GM23338 (cell line): ENCODE results near the gene C6orf15. TPM values are rescaled to one million over a fixed set of nuclear protein-coding genes. Genes with fewer than 3 reads are reported as not detected.

Source experiments
- ATAC-seq: fragments of 200-7000 bp; cut with Tn5 transposase; 3 replicates; pipeline ENCODE4 v1.9.1; 2020
- DNase-seq: peaks from one replicate; pipeline ENCODE4 v3.0.0-alpha.2; 2015; ENCODE audit warnings: low spot score
- H2AFZ ChIP-seq: fragments of 200-600 bp; sonication (generic); 2 replicates; pipeline ENCODE4 v1.8.0; 2016; ENCODE audit warnings: antibody characterized with exemption, mild to moderate bottlenecking, moderate library complexity
- H3F3A ChIP-seq: fragments of 200-600 bp; sonication (generic); replicated peaks from 2 replicates; pipeline ENCODE4 v1.8.0; 2017; ENCODE audit warnings: antibody characterized with exemption, mixed run types, low read depth
- H3K27ac ChIP-seq: fragments of 200-600 bp; sonication (generic); 2 replicates; pipeline ENCODE4 v1.6.1; 2016; ENCODE audit warnings: low read depth
- H3K27me3 ChIP-seq: fragments of 200-600 bp; sonication (generic); 2 replicates; pipeline ENCODE4 v1.8.0; 2016; ENCODE audit warnings: mild to moderate bottlenecking, mixed run types, moderate library complexity; ENCODE audit not compliant: insufficient read depth
- H3K36me3 ChIP-seq: fragments of 200-600 bp; sonication (generic); 2 replicates; pipeline ENCODE4 v1.8.0; 2016; ENCODE audit warnings: mild to moderate bottlenecking; ENCODE audit not compliant: insufficient read depth
- H3K4me1 ChIP-seq: fragments of 200-600 bp; sonication (generic); 2 replicates; pipeline ENCODE4 v1.8.0; 2016; ENCODE audit warnings: mild to moderate bottlenecking, moderate library complexity; ENCODE audit not compliant: insufficient read depth
- H3K4me2 ChIP-seq: fragments of 200-600 bp; sonication (generic); 2 replicates; pipeline ENCODE4 v1.7.1; 2017; ENCODE audit warnings: mixed run types
- H3K4me3 ChIP-seq: fragments of 200-600 bp; sonication (generic); 2 replicates; pipeline ENCODE4 v1.6.1; 2016; ENCODE audit warnings: mixed run types
- H3K79me2 ChIP-seq: fragments of 200-600 bp; sonication (generic); replicated peaks from 2 replicates; pipeline ENCODE4 v1.8.0; 2017; ENCODE audit warnings: mild to moderate bottlenecking; ENCODE audit not compliant: insufficient read depth
- H3K9me2 ChIP-seq: fragments of 200-600 bp; sonication (generic); 2 replicates; pipeline ENCODE4 v1.8.0; 2017; ENCODE audit not compliant: insufficient read depth
- H4K20me1 ChIP-seq: fragments of 200-600 bp; sonication (generic); replicated peaks from 2 replicates; pipeline ENCODE4 v1.8.0; 2017; ENCODE audit warnings: mild to moderate bottlenecking; ENCODE audit not compliant: insufficient read depth
- H3K27ac Mint-ChIP-seq: 2 replicates; pipeline ENCODE4 v1.8.0; 2020; ENCODE audit warnings: inconsistent platforms, mild to moderate bottlenecking, moderate library complexity, mixed read lengths
- H3K27me3 Mint-ChIP-seq: 3 replicates; pipeline ENCODE4 v1.8.0; 2022; ENCODE audit warnings: low read depth, mild to moderate bottlenecking, moderate library complexity, mixed read lengths, inconsistent platforms; ENCODE audit not compliant: insufficient read depth, poor library complexity
- H3K36me3 Mint-ChIP-seq: 3 replicates; pipeline ENCODE4 v1.8.0; 2021; ENCODE audit warnings: low read depth, mild to moderate bottlenecking, inconsistent platforms, moderate library complexity, mixed read lengths
- H3K4me1 Mint-ChIP-seq: 3 replicates; pipeline ENCODE4 v1.8.0; 2020; ENCODE audit warnings: mild to moderate bottlenecking, inconsistent platforms, mixed read lengths
- H3K4me3 Mint-ChIP-seq: 3 replicates; pipeline ENCODE4 v1.8.0; 2021; ENCODE audit warnings: moderate library complexity, mild to moderate bottlenecking, inconsistent platforms, mixed read lengths
- H3K9me3 Mint-ChIP-seq: 3 replicates; pipeline ENCODE4 v1.8.0; 2020; ENCODE audit warnings: moderate library complexity, mild to moderate bottlenecking, inconsistent platforms, mixed read lengths
- CTCF ChIP-seq, 2 experiments: fragments of 200-600 bp in 1 of 2; sonication (generic) in 1 of 2; conservative IDR thresholded peaks; 2 replicates each; pipeline versions ENCODE4 v1.5.1 to v1.6.1; 2016 to 2017; ENCODE audit warnings: antibody characterized with exemption in 2 of 2, low read depth in 2 of 2, mild to moderate bottlenecking in 2 of 2, moderate library complexity in 1 of 2
- POLR2AphosphoS5 ChIP-seq: IDR thresholded peaks from 2 replicates; pipeline ENCODE4 v1.6.1; 2016; ENCODE audit warnings: antibody characterized with exemption, low read depth
- REST ChIP-seq: IDR thresholded peaks from one replicate; pipeline ENCODE4 v1.6.1; 2018; ENCODE audit warnings: antibody characterized with exemption; ENCODE audit not compliant: unreplicated experiment
- STAT1 ChIP-seq: IDR thresholded peaks from one replicate; pipeline ENCODE4 v1.6.1; 2016; ENCODE audit warnings: antibody characterized with exemption; ENCODE audit not compliant: unreplicated experiment
- ZNF114 ChIP-seq: fragments of 250-450 bp; sonication (Bioruptor Pico); IDR thresholded peaks from 2 replicates; pipeline ENCODE4 v1.5.0; 2020; ENCODE audit warnings: mild to moderate bottlenecking, moderate library complexity
- ZNF331 ChIP-seq: fragments of 250-450 bp; sonication (Bioruptor Pico); IDR thresholded peaks from 2 replicates; pipeline ENCODE4 v1.5.0; 2020; ENCODE audit warnings: low read depth, mild to moderate bottlenecking, moderate library complexity
- polyA plus RNA-seq: library from polyadenylated mRNA; unstranded; fragments of >200 nt; fragmentation: Nextera tagmentation; extraction: Ambion mirVana; gene quantifications from 2 replicates; pipeline ENCODE4 v1.2.1, GENCODE V29; 2016
- total RNA-seq: library from RNA; depleted of rRNA; stranded (reverse); fragments of >200 nt; shearing (Covaris generic); gene quantifications from 2 replicates; pipeline ENCODE4 v1.2.3, GENCODE V29; 2014
- TF ChIP-seq, protein P1 (sequence below): fragments of 250-450 bp; sonication (Bioruptor Pico); IDR thresholded peaks from 2 replicates; pipeline ENCODE4 v1.5.0; 2020; ENCODE audit warnings: mild to moderate bottlenecking, moderate library complexity

Gene C6orf15
- total and polyA plus RNA-seq, 2 experiments from 2014 or later: not detected

DNA sequence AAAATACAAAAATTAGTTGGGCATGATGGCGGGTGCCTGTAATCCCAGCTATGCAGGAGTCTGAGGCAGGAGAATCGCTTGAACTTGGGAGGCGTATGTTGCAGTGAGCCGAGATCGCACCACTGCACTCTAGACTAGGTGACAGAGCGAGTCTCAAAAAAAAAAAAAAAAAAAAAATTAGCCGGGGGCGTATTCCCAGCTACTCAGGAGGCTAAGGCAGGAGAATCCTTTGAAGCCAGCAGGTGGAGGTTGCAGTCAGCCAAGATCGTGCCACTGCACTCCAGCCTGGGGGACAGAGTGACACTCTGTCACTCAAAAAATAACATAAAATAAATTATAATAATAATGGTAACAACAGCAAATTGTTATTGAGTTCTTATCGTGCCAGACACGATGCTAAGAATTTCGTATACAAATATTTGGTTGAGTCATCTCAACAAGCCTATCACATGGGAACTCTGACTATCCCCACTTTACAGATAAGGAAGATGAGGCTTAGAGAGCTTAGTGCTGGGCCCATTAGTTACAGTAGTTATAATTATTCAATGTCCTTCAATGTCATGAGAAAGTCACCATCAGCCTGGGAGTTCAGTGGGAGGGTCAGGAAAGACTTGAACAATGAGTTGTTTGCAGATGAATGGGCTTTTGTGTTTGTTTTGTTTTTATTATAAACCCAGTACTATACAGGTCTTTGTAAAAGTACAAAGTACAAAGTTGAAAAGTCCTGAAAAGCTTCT lies 19.4 kb downstream of the C6orf15 start (continued):
- TF ChIP-seq, protein P1, sequence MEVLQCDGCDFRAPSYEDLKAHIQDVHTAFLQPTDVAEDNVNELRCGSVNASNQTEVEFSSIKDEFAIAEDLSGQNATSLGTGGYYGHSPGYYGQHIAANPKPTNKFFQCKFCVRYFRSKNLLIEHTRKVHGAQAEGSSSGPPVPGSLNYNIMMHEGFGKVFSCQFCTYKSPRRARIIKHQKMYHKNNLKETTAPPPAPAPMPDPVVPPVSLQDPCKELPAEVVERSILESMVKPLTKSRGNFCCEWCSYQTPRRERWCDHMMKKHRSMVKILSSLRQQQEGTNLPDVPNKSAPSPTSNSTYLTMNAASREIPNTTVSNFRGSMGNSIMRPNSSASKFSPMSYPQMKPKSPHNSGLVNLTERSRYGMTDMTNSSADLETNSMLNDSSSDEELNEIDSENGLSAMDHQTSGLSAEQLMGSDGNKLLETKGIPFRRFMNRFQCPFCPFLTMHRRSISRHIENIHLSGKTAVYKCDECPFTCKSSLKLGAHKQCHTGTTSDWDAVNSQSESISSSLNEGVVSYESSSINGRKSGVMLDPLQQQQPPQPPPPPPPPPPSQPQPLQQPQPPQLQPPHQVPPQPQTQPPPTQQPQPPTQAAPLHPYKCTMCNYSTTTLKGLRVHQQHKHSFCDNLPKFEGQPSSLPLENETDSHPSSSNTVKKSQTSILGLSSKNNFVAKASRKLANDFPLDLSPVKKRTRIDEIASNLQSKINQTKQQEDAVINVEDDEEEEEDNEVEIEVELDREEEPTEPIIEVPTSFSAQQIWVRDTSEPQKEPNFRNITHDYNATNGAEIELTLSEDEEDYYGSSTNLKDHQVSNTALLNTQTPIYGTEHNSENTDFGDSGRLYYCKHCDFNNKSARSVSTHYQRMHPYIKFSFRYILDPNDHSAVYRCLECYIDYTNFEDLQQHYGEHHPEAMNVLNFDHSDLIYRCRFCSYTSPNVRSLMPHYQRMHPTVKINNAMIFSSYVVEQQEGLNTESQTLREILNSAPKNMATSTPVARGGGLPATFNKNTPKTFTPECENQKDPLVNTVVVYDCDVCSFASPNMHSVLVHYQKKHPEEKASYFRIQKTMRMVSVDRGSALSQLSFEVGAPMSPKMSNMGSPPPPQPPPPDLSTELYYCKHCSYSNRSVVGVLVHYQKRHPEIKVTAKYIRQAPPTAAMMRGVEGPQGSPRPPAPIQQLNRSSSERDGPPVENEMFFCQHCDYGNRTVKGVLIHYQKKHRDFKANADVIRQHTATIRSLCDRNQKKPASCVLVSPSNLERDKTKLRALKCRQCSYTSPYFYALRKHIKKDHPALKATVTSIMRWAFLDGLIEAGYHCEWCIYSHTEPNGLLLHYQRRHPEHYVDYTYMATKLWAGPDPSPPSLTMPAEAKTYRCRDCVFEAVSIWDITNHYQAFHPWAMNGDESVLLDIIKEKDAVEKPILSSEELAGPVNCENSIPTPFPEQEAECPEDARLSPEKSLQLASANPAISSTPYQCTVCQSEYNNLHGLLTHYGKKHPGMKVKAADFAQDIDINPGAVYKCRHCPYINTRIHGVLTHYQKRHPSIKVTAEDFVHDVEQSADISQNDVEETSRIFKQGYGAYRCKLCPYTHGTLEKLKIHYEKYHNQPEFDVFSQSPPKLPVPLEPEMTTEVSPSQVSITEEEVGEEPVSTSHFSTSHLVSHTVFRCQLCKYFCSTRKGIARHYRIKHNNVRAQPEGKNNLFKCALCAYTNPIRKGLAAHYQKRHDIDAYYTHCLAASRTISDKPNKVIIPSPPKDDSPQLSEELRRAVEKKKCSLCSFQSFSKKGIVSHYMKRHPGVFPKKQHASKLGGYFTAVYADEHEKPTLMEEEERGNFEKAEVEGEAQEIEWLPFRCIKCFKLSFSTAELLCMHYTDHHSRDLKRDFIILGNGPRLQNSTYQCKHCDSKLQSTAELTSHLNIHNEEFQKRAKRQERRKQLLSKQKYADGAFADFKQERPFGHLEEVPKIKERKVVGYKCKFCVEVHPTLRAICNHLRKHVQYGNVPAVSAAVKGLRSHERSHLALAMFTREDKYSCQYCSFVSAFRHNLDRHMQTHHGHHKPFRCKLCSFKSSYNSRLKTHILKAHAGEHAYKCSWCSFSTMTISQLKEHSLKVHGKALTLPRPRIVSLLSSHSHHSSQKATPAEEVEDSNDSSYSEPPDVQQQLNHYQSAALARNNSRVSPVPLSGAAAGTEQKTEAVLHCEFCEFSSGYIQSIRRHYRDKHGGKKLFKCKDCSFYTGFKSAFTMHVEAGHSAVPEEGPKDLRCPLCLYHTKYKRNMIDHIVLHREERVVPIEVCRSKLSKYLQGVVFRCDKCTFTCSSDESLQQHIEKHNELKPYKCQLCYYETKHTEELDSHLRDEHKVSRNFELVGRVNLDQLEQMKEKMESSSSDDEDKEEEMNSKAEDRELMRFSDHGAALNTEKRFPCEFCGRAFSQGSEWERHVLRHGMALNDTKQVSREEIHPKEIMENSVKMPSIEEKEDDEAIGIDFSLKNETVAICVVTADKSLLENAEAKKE (CRISPR knock-in tag): no peak
- TF ChIP-seq CTCF (conservative IDR thresholded peaks at IDR 0.05; ENCODE audit: low read depth in 2 of 2) (no peak), ZNF331 (CRISPR knock-in tag) (no peak), POLR2AphosphoS5 (no peak), STAT1 (no peak)

DNA sequence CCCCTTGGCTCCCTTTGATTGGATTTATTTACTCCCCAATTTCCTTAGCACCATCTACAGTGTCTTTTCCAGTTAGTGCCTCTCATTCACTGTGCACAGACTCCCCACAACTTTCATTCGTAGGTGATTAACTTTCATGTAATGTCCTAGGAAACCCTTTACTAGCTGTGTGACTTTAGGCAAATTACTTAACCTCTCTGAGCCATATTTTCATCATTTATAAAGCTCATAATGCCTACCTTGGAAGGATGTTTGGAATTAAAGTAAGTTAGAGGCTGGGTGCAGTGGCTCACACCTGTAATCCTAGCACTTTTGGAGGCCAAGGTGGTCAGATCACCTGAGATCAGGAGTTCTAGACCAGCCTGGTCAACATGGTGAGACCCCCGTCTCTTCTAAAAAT lies 20.1 kb downstream of the C6orf15 start:
- Mint-ChIP-seq H3K36me3 (no peaks in the 10 kb centered on the region), H3K4me1 (peaks cover 16% of the 10 kb centered on the region), H3K27ac (no peak overlapping the region), H3K9me3 (no peaks in the 10 kb centered on the region), H3K4me3 (no peak overlapping the region), H3K27me3 (peaks cover 3% of the 10 kb centered on the region)
- Histone ChIP-seq H3K4me1 (peaks cover 16% of the 10 kb centered on the region), H3K4me2 (no peak overlapping the region), H3K4me3 (no peak overlapping the region), H2AFZ (no peak overlapping the region), H3K9me2 (0 out of 2 replicates have a peak, but pooled peaks cover 3% of the 10 kb centered on the region), H3F3A (no peaks in the 10 kb centered on the region), H3K27me3 (no peaks in the 10 kb centered on the region), H4K20me1 (no peaks in the 10 kb centered on the region), H3K36me3 (no peaks in the 10 kb centered on the region), H3K27ac (no peak overlapping the region), H3K79me2 (no peaks in the 10 kb centered on the region)
- no peak for ATAC-seq
- no peak for DNase-seq
- TF ChIP-seq ZNF114 (no peak), REST (no peak)
